Breast epithelium (tissue), 4 donors: ENCODE results near the gene AR. TPM values are rescaled to one million over a fixed set of nuclear protein-coding genes. Genes with fewer than 3 reads are reported as not detected.

ENCODE experiments used
- DNase-seq, 2 donors: peaks; one replicate each; pipeline ENCODE4 v3.0.0-alpha.2; 2019; ENCODE audit warnings: low spot score in 2 of 2
- H3K27ac ChIP-seq, 2 donors: fragments of 200-600 bp; sonication (generic) in 1 of 2; one replicate each; pipeline ENCODE4 v1.5.1; 2016 to 2019; ENCODE audit warnings: mild to moderate bottlenecking in 1 of 2
- H3K27me3 ChIP-seq, 2 donors: fragments of 200-600 bp; sonication (generic) in 1 of 2; one replicate each; pipeline versions ENCODE4 v1.5.1 to v1.6.0; 2017 to 2019; ENCODE audit warnings: control low read depth in 1 of 2, mild to moderate bottlenecking in 1 of 2
- H3K36me3 ChIP-seq: fragments of 200-600 bp; one replicate; pipeline ENCODE4 v1.5.1; 2019
- H3K4me1 ChIP-seq, 2 donors: fragments of 200-600 bp; sonication (generic); one replicate each; pipeline ENCODE4 v1.5.1; 2016 to 2019; ENCODE audit warnings: control low read depth in 1 of 2
- H3K4me3 ChIP-seq, 3 donors: fragments of 200-600 bp; sonication (generic); 1 replicate in 2 of 3; 2 replicates in 1 of 3; pipeline ENCODE4 v1.5.1; 2016 to 2019; ENCODE audit warnings: mild to moderate bottlenecking in 3 of 3, moderate library complexity in 2 of 3
- H3K9me3 ChIP-seq, 2 donors: fragments of 200-600 bp; sonication (generic) in 1 of 2; one replicate each; pipeline ENCODE4 v1.5.1; 2016 to 2019; ENCODE audit warnings: control low read depth in 1 of 2
- POLR2A ChIP-seq: fragments of 450-650 bp; IDR thresholded peaks from one replicate; pipeline ENCODE4 v1.6.1; 2016; ENCODE audit warnings: antibody characterized with exemption, mild to moderate bottlenecking, moderate library complexity
- POLR2AphosphoS5 ChIP-seq, 3 donors: sonication (generic); formaldehyde crosslinking; IDR thresholded peaks; one replicate each; pipeline ENCODE4 v1.6.1; 2017; ENCODE audit warnings: antibody characterized with exemption in 3 of 3
- intact Hi-C: fragments of 100-400 bp; cut with DNase I; formaldehyde crosslinking; loops from one replicate; pipeline ENCODE4 v1.15.1; 2023; ENCODE audit warnings: low total_unique reads
- total RNA-seq, 3 donors: library from RNA; depleted of rRNA; stranded (reverse); fragments of >200 nt; gene quantifications; one replicate each; pipeline ENCODE4 v1.1.0, GENCODE V29; 2016
- TF ChIP-seq, protein P1 (sequence below), 3 donors: fragments of 450-650 bp; IDR thresholded peaks; one replicate each; pipeline ENCODE4 v1.5.1; 2016 to 2017; ENCODE audit warnings: antibody characterized with exemption in 3 of 3, mild to moderate bottlenecking in 3 of 3, moderate library complexity in 3 of 3

Gene AR
- total RNA-seq, 3 donors from 2014 or later = 29.1 to 51.8 (median 35.7) TPM

DNA sequence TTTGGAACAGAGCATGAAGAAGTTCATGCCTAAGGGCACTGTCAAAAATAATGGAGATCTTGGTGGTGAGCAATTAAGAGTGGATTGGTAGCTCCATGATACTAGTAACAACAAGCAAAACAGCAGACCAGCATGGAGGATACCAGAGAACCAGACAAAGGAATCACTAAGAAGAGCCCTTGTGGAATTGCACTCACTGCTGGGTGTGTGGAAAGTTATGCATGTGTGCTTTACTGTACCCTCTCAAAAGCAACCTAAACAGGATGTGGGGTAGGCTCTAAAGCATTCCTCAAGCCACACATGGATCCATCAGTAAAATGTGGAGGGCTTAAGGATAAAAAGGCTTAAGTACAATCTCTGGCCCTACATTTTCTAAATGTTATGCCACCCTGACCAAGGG, 69.5 kb downstream of the AR start:
- peaks cover 7 to 28% of the 10 kb centered on the region in 2 donors for H3K9me3 ChIP-seq
- DNase-seq = no peak
- H3K4me1 ChIP-seq = no peaks in the 10 kb centered on the region
- TF ChIP-seq POLR2A (no peak), POLR2AphosphoS5 (IDR thresholded peaks at IDR 0.05) (no peak)
- TF ChIP-seq, protein P1, sequence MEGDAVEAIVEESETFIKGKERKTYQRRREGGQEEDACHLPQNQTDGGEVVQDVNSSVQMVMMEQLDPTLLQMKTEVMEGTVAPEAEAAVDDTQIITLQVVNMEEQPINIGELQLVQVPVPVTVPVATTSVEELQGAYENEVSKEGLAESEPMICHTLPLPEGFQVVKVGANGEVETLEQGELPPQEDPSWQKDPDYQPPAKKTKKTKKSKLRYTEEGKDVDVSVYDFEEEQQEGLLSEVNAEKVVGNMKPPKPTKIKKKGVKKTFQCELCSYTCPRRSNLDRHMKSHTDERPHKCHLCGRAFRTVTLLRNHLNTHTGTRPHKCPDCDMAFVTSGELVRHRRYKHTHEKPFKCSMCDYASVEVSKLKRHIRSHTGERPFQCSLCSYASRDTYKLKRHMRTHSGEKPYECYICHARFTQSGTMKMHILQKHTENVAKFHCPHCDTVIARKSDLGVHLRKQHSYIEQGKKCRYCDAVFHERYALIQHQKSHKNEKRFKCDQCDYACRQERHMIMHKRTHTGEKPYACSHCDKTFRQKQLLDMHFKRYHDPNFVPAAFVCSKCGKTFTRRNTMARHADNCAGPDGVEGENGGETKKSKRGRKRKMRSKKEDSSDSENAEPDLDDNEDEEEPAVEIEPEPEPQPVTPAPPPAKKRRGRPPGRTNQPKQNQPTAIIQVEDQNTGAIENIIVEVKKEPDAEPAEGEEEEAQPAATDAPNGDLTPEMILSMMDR (IDR thresholded peaks at IDR 0.05) = no peak
- H3K27ac ChIP-seq = no peak overlapping the region
- H3K27me3 ChIP-seq = peaks cover 0 to 4% of the 10 kb centered on the region in 2 donors
- no peak overlapping the region for H3K4me3 ChIP-seq
- no peaks in the 10 kb centered on the region for H3K36me3 ChIP-seq
- intact Hi-C loops = loop anchor here (10.0 kb wide), 1 partner anchor 1159 kb away; no protein-coding TSS in a partner anchor

DNA sequence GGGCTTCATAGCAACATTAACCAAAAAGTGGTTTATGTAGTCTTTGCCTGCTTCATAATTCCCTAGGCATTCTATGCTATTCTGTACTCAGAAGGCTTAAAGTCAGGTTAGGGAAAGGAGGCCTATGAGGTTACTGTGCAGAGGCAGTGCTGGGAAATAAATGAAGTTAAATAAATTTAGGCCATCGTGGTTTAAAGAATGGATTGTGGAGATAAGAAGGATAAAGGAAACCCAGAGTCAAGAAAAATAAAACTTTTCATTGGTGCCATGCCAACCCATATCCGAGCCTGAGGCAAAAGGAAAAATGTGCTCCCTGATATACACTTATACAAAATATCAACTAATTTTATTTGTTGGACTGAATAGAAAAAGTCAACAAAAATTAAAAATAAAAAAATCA, 70.2 kb downstream of the AR start:
- Histone ChIP-seq H3K4me3 (no peak overlapping the region), H3K27ac (no peak overlapping the region), H3K9me3 (peaks cover 7 to 28% of the 10 kb centered on the region in 2 donors), H3K27me3 (peaks cover 0 to 4% of the 10 kb centered on the region in 2 donors), H3K36me3 (no peaks in the 10 kb centered on the region), H3K4me1 (no peaks in the 10 kb centered on the region)
- DNase-seq = no peak
- TF ChIP-seq, protein P1 (IDR thresholded peaks at IDR 0.05) = no peak
- TF ChIP-seq POLR2AphosphoS5 (IDR thresholded peaks at IDR 0.05) (no peak), POLR2A (no peak)
- intact Hi-C loops = loop anchor here (10.0 kb wide), 1 partner anchor 1159 kb away; no protein-coding TSS in a partner anchor

DNA sequence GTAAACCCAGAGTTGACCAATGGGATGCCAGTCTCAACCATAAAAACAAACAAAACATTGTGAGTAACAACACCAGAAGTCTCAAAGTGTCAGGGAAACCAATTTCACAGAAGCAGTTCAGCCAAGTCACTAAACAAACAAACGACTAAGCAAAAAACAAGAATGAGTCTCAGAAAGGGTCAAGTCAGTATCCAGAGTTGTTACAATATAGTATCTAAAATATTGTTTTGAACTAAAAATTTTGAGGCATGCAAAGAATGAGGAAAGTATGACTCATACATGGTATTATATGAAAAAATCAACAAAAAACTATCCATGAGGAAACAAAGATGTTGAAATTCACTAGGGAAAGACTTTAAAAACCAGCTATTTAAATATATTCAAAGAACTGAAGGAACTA, 70.6 kb downstream of the AR start:
- peaks cover 0 to 4% of the 10 kb centered on the region in 2 donors for H3K27me3 ChIP-seq
- no peak overlapping the region for H3K27ac ChIP-seq
- intact Hi-C loops = loop anchor here (10.0 kb wide), 1 partner anchor 1160 kb away; no protein-coding TSS in a partner anchor
- H3K4me1 ChIP-seq = no peaks in the 10 kb centered on the region
- no peak overlapping the region for H3K4me3 ChIP-seq
- TF ChIP-seq POLR2A (no peak), POLR2AphosphoS5 (IDR thresholded peaks at IDR 0.05) (no peak)
- TF ChIP-seq, protein P1 (IDR thresholded peaks at IDR 0.05) = no peak
- H3K9me3 ChIP-seq = peaks cover 7 to 28% of the 10 kb centered on the region in 2 donors
- H3K36me3 ChIP-seq = no peaks in the 10 kb centered on the region
- no peak for DNase-seq

- Histone ChIP-seq H3K36me3 (no peaks in the 10 kb centered on the region), H3K27ac (no peak overlapping the region), H3K27me3 (no peaks in the 10 kb centered on the region), H3K9me3 (peaks cover 0 to 26% of the 10 kb centered on the region in 2 donors), H3K4me1 (no peaks in the 10 kb centered on the region), H3K4me3 (no peak overlapping the region)
- intact Hi-C loops = loop anchor here (10.0 kb wide), 1 partner anchor 1164 kb away; no protein-coding TSS in a partner anchor
- DNase-seq = no peak
- TF ChIP-seq POLR2AphosphoS5 (IDR thresholded peaks at IDR 0.05) (no peak), POLR2A (no peak)
- TF ChIP-seq, protein P1 (IDR thresholded peaks at IDR 0.05) = no peak
Measured at GRCh38 chrX:67619253-67619652, 75.4 kb downstream of the AR start.

DNA sequence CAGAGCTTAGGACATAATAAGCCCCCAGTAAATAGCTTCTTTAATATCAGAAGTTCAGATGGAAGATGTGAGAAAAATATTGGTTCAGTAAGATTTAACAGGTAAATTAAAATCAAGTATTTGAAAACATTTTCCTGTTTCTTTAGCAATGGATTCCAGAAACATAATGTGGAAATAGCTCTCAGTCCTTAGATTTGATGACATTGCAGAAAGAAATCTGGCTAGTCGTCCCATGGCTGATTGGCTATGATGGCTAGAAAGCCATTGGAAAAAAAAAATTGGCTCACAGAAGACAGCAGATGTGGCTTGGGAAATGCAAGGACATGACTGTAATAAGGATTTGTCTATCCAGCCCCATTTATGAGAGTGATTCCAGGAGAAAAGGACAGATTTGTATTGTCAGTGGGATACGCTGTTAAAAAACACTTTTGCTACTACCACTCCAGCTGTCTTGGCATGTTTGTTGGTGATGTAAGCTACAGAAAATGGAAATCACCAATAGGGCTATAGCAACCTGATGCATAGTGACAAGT, 78.3 kb downstream of the AR start:
- H3K9me3 ChIP-seq = peaks cover 0 to 19% of the 10 kb centered on the region in 2 donors
- DNase-seq = no peak
- no peak overlapping the region for H3K4me3 ChIP-seq
- no peaks in the 10 kb centered on the region for H3K27me3 ChIP-seq
- intact Hi-C loops = no loop called here
- no peaks in the 10 kb centered on the region for H3K4me1 ChIP-seq
- H3K27ac ChIP-seq = no peak overlapping the region
- TF ChIP-seq, protein P1 (IDR thresholded peaks at IDR 0.05) = no peak
- TF ChIP-seq POLR2A (no peak), POLR2AphosphoS5 (IDR thresholded peaks at IDR 0.05) (no peak)
- no peaks in the 10 kb centered on the region for H3K36me3 ChIP-seq
